HT1080 (cell line): ENCODE measurements around the gene PLOD3. TPM values are rescaled to one million over a fixed set of nuclear protein-coding genes. Genes with fewer than 3 reads are reported as not detected.

Experiments used
- DNase-seq: peaks from one replicate; pipeline ENCODE4 v3.0.0-alpha.2; 2015; ENCODE audit warnings: low read depth
- total RNA-seq: library from RNA; depleted of rRNA; stranded (reverse); fragments of >200 nt; shearing (Covaris generic); gene quantifications from 2 replicates; pipeline ENCODE4 v1.2.3, GENCODE V29; 2014

The PLOD3 gene
- total RNA-seq, 1 experiment from 2014 or later = 102 TPM

DNA sequence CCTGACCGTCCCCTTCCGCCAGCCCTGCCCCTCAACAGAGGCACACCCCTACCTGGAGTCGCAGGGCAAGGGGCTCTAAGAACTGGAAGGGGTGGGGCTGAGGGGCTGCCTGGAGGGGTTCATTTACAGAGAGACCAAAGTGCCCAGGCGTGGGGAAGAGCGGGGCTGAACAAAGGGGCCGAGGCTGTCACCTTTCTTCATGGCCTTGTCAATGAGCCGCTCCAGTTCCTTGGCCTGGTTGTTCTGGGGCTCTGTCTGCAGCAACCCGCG, 22.5 kb upstream of the PLOD3 start:
- no peak for DNase-seq

DNA sequence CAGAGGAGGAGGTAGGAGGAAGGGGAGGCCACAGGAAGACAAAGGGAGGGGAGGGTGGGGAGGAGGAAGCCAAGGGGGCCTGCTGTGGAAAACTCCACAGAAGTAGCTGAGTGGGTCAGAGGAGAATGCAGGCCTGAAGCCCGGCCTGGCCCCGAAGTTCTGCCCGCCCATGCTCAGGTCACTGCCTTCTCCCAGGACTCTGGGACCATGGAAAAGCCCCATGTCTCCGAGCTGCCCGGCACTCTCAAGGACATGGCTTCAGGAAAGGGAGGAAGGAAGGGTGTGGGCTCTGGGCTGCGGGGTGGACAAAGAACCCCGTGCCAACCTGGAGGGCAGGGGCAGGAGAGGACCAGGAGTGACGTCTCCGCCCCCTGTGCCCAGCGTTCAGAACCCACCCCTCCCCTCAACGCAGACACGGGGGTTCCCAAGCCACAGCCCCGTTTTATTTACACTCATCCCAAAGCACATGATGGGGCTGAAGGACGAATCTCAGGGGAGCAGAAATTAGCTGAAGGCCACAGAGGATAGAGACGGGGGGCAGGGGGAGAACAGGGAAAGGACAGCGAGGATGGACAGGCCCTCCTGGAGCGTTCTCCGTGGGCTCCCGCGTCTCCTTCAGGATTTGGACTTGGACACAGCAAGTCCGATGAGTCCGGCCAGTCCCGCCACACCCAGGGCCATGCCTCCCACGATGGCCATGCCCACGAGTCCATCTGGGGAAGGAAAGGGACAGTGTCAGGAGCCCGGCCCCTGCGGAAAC, 22.0 kb upstream of the PLOD3 start:
- DNase-seq = no peak

- DNase-seq = no peak
Observed at GRCh38 chr7:101238226-101239182, 21.1 kb upstream of the PLOD3 start.

DNA sequence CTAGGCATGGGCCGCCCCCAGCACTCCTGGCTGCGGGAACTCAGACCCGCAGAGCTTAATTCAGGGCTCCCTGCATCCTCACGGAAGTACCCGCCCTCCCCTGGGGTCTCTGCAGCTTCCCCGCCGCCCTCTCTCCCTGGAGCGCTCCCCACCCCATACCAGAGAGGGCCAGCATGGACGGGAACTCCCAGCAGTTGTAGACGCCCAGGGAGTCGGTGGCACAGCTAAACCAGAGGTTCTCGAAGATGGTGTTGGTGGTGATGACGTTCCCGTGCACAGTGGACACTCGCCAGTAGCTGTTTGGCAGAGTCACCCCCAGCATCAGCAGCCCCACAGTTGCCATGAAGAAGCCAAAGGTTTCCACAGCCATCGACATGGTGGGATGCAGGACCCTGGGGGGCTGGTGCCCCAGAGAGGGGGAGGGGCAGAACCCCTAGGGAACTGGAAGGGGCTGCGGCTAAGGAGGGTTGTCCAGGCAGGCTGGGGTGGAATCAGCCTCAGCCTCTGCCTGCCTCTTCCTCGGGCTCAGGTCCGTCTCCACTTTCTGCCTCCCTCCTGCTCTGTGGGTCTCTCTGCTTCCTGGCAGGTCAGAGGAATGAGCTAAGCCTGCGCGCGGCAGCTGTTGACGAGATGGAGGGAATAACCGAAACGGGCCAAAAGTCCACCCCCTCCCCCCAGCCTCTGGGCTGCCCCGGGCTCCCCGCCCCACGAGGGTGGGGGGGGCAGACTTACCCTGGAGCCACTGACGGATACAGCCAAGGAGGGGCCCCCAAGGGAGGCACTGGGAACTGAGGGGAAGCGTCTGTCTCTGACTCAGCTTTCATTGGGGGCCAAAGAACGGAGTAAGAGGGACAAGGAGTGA, 20.1 kb upstream of the PLOD3 start, which contains the start of gene CLDN15:
CLDN15 (minus strand) TSS at position 597 of the 862 bp plus-strand sequence; CDS start at position 376, 221 bp downstream.
- DNase-seq = no peak

DNA sequence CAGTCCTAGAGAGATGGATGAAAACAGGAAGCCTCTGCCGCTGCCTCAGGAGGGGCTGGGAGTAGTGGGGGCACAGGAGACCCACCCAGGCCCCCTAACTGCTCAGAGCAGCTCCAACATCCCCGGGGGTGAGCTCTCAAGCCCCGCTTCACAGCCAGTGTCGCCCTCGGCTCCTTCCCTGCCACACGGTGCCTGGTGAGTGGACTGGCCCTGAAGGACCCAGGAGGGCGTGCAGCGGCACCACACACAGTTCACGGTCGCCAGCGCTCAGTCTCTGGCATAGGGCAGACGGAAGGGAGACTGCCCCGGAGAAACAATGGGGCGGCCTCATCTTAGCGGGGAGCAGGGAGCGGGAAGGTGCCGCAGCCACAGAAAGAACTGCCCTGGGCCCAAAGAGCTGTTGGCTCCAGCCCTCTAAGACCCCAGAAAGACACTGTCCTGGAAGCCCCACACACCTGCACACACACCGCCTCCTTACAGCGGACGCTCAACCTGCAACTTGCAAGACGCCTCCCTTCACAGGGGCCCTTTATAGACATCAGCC, 19.0 kb upstream of the PLOD3 start:
- no peak for DNase-seq

DNA sequence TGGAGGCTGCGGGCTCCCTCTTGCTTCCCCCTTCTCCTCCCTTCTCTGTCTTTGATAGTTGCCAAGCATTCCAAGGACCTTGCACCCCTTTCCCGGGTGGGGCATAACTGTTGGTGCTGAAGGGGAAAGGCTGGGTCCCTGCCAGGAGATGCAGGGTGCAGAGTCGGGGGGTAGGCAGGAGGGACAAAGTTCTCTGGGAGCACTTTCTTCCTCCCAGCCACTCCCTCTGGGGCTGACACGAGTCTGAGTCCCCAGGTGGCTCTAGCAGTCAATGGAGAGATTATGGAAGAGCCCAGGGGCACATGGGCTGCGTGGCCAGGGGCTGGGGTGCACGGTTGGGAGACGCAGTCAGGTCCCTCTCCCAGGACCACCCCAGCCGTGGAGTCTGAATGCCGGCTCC, 18.1 kb upstream of the PLOD3 start:
- DNase-seq = no peak

DNA sequence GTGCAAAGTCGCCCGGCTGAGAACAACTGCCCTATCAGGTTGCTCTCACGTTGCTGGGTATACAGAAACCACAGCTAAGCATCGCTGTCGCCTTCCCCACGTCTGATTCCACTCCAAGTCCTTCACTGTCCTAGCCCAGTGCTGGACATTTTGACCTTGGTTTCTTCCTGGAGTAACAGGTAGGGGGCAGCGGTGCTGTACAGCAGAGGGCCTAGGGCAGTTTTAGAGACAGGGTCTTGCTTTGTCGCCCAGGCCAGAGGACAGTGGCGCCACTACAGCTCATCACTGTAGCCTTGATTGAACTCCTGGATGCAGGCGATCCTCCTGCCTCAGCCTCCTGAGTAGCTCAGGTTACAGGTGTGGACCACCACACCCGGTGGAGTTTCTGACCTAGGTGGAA, 17.7 kb upstream of the PLOD3 start:
- no peak for DNase-seq

DNA sequence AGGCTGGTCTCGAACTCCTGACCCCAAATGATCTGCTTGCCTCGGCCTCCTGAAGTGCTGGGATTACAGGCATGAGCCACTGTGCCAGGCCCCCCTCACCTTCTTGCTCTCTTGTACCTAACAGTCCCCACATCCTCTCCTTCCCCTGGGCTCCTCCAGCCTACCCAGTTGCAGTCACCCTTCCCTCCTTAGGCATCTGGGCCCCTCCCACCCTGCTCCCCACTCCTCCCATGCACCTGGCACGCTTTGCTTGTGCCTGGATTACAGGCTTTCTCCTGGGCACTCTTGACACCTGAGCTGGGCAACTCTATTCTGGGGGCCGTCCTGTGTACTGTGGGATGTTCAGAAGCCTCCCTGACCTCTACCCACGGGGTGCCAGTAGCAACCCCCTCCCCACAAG, 17.3 kb upstream of the PLOD3 start:
- DNase-seq = no peak

DNA sequence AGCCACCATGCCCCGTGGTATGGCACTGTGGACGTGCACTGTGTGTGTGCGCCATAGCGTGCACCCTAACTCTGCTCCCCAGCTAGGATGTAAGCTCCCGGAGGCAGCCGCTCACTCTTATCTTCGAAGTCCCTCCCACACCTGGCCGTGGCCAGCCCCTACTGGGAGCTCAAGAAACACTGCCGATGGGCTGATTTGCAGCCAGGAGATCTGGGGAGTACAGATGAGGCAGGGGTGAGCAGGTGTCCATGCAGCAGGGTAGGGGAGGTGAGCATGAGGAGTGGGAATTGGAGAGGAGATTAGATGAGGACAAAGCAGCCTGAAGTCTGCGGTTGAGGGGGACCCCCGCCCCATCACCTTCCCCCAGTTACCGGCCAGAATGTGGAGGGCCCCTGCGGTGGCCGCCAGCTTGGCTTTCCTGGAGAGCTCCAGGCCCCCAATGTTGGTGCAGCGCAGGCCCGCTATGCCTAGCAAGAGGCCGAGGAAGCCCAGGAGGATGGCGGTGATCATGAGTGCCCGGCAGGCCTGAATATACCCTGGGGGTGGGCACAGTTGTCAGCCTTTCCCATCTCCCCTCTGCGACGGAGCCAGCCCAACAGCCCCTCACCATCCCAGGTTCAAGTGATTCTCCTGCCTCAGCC, 16.6 kb upstream of the PLOD3 start:
- DNase-seq = no peak

DNA sequence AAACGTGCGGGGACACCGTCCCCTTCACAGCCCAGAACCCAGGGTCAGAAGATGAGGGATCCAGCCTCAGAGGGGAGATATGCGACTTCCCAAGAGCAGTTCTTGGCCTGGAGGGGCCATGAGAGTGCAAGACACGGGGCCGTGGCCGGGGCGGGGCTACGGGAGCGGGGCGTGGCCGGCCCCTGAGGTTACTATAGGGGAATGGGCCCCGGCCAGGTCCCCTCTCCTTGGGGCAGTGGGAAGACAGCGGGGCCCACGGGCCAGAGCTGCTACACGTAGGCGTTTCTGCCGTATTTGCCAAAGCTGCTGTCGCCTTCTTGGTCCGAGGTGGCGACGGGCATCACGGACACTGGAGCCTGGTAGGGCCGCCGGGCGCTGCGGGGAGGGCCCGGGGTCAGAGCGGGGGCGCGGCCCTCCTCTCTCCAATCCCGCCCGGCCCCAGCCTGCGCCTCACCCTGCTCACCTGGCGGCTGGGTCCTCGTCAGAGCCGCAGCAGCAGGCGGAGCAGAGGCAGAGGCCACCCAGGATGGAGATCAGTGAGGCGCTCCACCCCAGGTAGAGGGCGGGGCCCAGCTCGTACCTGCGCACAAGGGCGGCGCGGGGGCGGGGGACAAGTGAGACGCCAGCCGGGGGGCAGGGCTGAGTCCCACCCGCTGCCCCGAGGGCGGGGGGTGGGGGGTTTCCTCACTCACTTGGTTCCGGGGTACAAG, 14.9 kb upstream of the PLOD3 start:
- no peak for DNase-seq

- no peak for DNase-seq
Observed at GRCh38 chr7:101231644-101232043, 14.3 kb upstream of the PLOD3 start.

GRCh38 chr7:101226721-101227120, 9.3 kb upstream of the PLOD3 start:
- no peak for DNase-seq

GRCh38 chr7:101225650-101226049, 8.3 kb upstream of the PLOD3 start:
- DNase-seq = no peak

GRCh38 chr7:101223528-101223927, 6.1 kb upstream of the PLOD3 start:
- DNase-seq = no peak

- no peak for DNase-seq
Observed at GRCh38 chr7:101222275-101222830, 5.0 kb upstream of the PLOD3 start.

DNA sequence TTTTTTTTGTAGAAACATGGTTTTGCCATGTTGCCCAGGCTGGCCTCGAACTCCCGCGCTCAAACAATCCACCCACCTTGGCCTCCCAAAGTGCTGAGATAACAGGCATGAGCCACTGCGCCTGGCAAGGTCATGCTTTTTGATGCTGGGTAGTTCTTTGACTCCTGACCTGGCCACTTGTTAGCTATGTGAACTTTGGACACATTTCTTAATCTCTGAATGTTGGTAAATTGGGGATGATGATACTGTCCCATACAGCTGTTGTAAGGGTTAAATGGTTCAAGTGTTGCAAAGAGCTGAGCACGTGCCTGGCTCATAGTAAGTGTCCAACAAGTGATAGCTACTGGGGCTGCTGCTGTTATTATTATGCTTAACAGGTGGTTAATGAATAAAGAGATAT, 2.9 kb upstream of the PLOD3 start:
- no peak for DNase-seq

GRCh38 chr7:101218236-101219125, 1.1 kb upstream of the PLOD3 start:
- no peak for DNase-seq

DNA sequence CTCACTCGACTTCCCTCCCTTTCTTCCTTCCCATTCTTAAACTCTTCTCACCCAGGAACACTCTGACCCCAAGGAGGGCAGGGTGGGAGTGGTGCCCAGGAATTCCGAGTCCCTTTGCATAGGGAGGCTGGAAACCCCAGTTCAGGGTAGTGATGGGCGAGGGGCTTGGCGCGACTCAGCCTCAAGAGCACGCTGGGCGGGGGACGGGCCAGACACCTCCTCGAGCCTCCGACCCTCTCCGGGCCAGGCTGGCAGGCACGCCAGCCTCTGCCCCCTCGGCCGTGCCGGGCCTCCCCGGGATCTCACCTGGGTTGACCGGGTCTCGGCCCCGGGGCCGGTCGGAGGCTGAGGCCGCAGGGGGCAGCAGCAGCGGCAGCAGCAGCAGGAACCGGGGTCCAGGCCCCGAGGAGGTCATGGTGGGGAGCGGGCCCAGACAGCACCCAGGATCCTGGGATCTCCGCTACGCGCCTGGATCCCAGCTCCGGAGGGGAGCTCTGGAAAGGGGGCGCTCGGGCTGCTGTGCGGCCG, 457 bp downstream of the PLOD3 start:
- no peak for DNase-seq
